Gastrocnemius medialis (tissue), 4 donors: Measurements from ENCODE around the gene PAPPA. TPM values are rescaled to one million over a fixed set of nuclear protein-coding genes. Genes with fewer than 3 reads are reported as not detected.

Experiments used
- ATAC-seq, 2 donors: fragments of 150-250 bp; one replicate each; pipeline ENCODE4 v1.9.1; 2016
- DNase-seq, 2 donors: peaks; one replicate each; pipeline ENCODE4 v3.0.0-alpha.2; 2019
- H3K27ac ChIP-seq, 4 donors: fragments of 200-600 bp; sonication (generic); 1 replicate in 1 of 4; 2 replicates in 3 of 4; pipeline ENCODE4 v1.5.1; 2016 to 2018; ENCODE audit warnings: mild to moderate bottlenecking in 2 of 4, moderate library complexity in 1 of 4
- H3K27me3 ChIP-seq, 3 donors: fragments of 200-600 bp; sonication (generic) in 2 of 3; 1 replicate in 1 of 3; 2 replicates in 2 of 3; pipeline versions ENCODE4 v1.5.1 to v1.6.0; 2016 to 2019; ENCODE audit warnings: mild to moderate bottlenecking in 1 of 3, moderate library complexity in 1 of 3
- H3K36me3 ChIP-seq, 2 donors: fragments of 200-600 bp; sonication (generic) in 1 of 2; one replicate each; pipeline ENCODE4 v1.5.1; 2017 to 2018
- H3K4me1 ChIP-seq, 2 donors: fragments of 200-600 bp; sonication (generic) in 1 of 2; one replicate each; pipeline ENCODE4 v1.5.1; 2016 to 2017; ENCODE audit warnings: mild to moderate bottlenecking in 2 of 2
- H3K4me3 ChIP-seq, 4 donors: fragments of 200-600 bp; sonication (generic) in 3 of 4; 1 replicate in 1 of 4; 2 replicates in 3 of 4; pipeline ENCODE4 v1.5.1; 2016 to 2019; ENCODE audit warnings: mild to moderate bottlenecking in 2 of 4
- H3K9me3 ChIP-seq, 3 donors: fragments of 200-600 bp; sonication (generic) in 2 of 3; 1 replicate in 1 of 3; 2 replicates in 2 of 3; pipeline ENCODE4 v1.5.1; 2016 to 2019
- CTCF ChIP-seq, 5 experiments: fragments of 450-650 bp in 3 of 5; fragments of 200-600 bp in 2 of 5; sonication (generic) in 2 of 5; IDR thresholded peaks in 4 of 5; conservative IDR thresholded peaks in 1 of 5; 1 replicate in 4 of 5; 2 replicates in 1 of 5; pipeline ENCODE4 v1.5.1; 2016 to 2019; ENCODE audit warnings: antibody characterized with exemption in 5 of 5, mild to moderate bottlenecking in 3 of 5, moderate library complexity in 3 of 5
- POLR2A ChIP-seq, 2 donors: fragments of 450-650 bp; IDR thresholded peaks; one replicate each; pipeline ENCODE4 v1.6.1; 2017; ENCODE audit warnings: antibody characterized with exemption in 2 of 2, mild to moderate bottlenecking in 2 of 2, moderate library complexity in 2 of 2
- in situ Hi-C, 4 donors: fragments of 200-750 bp; cut with MboI; loops; one replicate each; pipeline versions ENCODE4 v1.15.0 to v1.8.0; 2017; ENCODE audit warnings: low sequenced_read_pairs in 4 of 4
- intact Hi-C: fragments of 100-400 bp; cut with DNase I; formaldehyde crosslinking; loops from one replicate; pipeline ENCODE4 v1.15.1; 2023; ENCODE audit warnings: low total_unique reads
- total RNA-seq, 4 donors: library from RNA; depleted of rRNA; stranded (reverse); fragments of >200 nt; gene quantifications; one replicate each; pipeline versions ENCODE4 v1.1.0 to v1.2.3, GENCODE V29; 2016

The PAPPA gene
- total RNA-seq, 4 donors from 2014 or later = 0.56 to 2.1 (median 1.4) TPM

GRCh38 chr9:116115761-116116353 lies 37.7 kb upstream of the PAPPA start:
- in situ Hi-C loops (loop anchor here in 2 of 4 donors (25.0 kb wide), 1 partner anchor 229 kb away; no protein-coding TSS in a partner anchor), intact Hi-C loops (no loop called here)
- H3K36me3 ChIP-seq = no peaks in the 10 kb centered on the region
- H3K9me3 ChIP-seq = no peaks in the 10 kb centered on the region
- H3K27ac ChIP-seq = no peak overlapping the region
- ATAC-seq (no peak), DNase-seq (no peak)
- H3K4me1 ChIP-seq = no peaks in the 10 kb centered on the region
- H3K4me3 ChIP-seq = no peak overlapping the region
- no peaks in the 10 kb centered on the region for H3K27me3 ChIP-seq
- TF ChIP-seq CTCF (IDR thresholded peaks at IDR 0.05 in 4 of 5, conservative IDR thresholded peaks at IDR 0.05 in 1 of 5) (no peak), POLR2A (IDR thresholded peaks at IDR 0.05) (no peak)

DNA sequence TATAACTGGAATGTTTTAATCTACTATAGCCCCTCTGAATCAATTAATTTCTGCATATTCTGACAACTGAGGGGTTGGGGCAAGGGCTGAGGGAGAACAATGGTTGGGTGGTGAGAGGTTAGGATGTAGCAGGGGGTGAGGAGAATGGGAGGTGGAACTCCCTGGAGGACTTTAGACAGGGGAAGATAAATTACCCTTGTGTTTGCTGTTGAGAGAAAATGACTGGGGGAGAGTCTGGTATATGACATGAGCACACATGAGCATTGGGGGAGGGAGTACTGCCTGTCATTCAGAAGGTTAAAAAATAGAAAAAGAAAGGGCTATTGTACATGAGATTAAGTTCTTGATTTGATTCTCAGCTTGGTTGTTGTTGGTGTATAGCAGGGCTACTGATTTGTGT lies 37.2 kb upstream of the PAPPA start:
- H3K36me3 ChIP-seq = no peaks in the 10 kb centered on the region
- no peaks in the 10 kb centered on the region for H3K9me3 ChIP-seq
- H3K4me1 ChIP-seq = no peaks in the 10 kb centered on the region
- TF ChIP-seq POLR2A (IDR thresholded peaks at IDR 0.05) (no peak), CTCF (IDR thresholded peaks at IDR 0.05 in 4 of 5, conservative IDR thresholded peaks at IDR 0.05 in 1 of 5) (no peak)
- in situ Hi-C loops (loop anchor here in 2 of 4 donors (25.0 kb wide), 1 partner anchor 229 kb away; no protein-coding TSS in a partner anchor), intact Hi-C loops (no loop called here)
- DNase-seq (no peak), ATAC-seq (no peak)
- H3K4me3 ChIP-seq = no peak overlapping the region
- H3K27ac ChIP-seq = no peak overlapping the region
- no peaks in the 10 kb centered on the region for H3K27me3 ChIP-seq

GRCh38 chr9:116123171-116123570 lies 30.4 kb upstream of the PAPPA start:
- DNase-seq = no peak
- in situ Hi-C loops = loop anchor here in 2 of 4 donors (25.0 kb wide), 1 partner anchor 236 kb away; no protein-coding TSS in a partner anchor

GRCh38 chr9:116124472-116125040 lies 29.0 kb upstream of the PAPPA start:
- intact Hi-C loops (no loop called here), in situ Hi-C loops (loop anchor here in 2 of 4 donors (25.0 kb wide), 1 partner anchor 237 kb away; no protein-coding TSS in a partner anchor)
- no peak for ATAC-seq

More at GRCh38 chr9:116123171-116123570, 30.4 kb upstream of the PAPPA start:
- H3K9me3 ChIP-seq = no peaks in the 10 kb centered on the region
- no peak overlapping the region for H3K27ac ChIP-seq
- TF ChIP-seq CTCF (IDR thresholded peaks at IDR 0.05 in 4 of 5, conservative IDR thresholded peaks at IDR 0.05 in 1 of 5) = no peak
- TF ChIP-seq POLR2A (IDR thresholded peaks at IDR 0.05) = no peak
- no peaks in the 10 kb centered on the region for H3K27me3 ChIP-seq
- no peak overlapping the region for H3K4me3 ChIP-seq
- H3K36me3 ChIP-seq = no peaks in the 10 kb centered on the region
- intact Hi-C loops = no loop called here
- no peaks in the 10 kb centered on the region for H3K4me1 ChIP-seq
- ATAC-seq = no peak

More at GRCh38 chr9:116124472-116125040, 29.0 kb upstream of the PAPPA start:
- no peaks in the 10 kb centered on the region for H3K4me1 ChIP-seq
- no peaks in the 10 kb centered on the region for H3K36me3 ChIP-seq
- TF ChIP-seq CTCF (IDR thresholded peaks at IDR 0.05 in 4 of 5, conservative IDR thresholded peaks at IDR 0.05 in 1 of 5) = no peak
- TF ChIP-seq POLR2A (IDR thresholded peaks at IDR 0.05) = no peak
- H3K27ac ChIP-seq = no peak overlapping the region
- no peaks in the 10 kb centered on the region for H3K9me3 ChIP-seq
- no peak overlapping the region for H3K4me3 ChIP-seq
- no peaks in the 10 kb centered on the region for H3K27me3 ChIP-seq
- DNase-seq = no peak
